A673 (cell line): ENCODE data around the gene HSPB2. TPM values are rescaled to one million over a fixed set of nuclear protein-coding genes. Genes with fewer than 3 reads are reported as not detected.

ENCODE experiments used
- BruUV-seq: library from RNA; stranded (reverse); fragments of 400-500 nt; replicated peaks from 2 replicates; lab custom pipeline; 2021; lab: Mats Ljungman, UMichigan
- CTCF ChIA-PET: fragments of 300-600 bp; sonication (Branson Sonifier 250); formaldehyde crosslinking; loops from one replicate; lab custom pipeline; 2022; ENCODE audit warnings: antibody characterized with exemption; lab: Charles Lee
- POLR2A ChIA-PET: fragments of 300-600 bp; sonication (Branson Sonifier 250); formaldehyde crosslinking; loops from one replicate; lab custom pipeline; 2022; ENCODE audit warnings: antibody characterized with exemption; ENCODE audit not compliant: low non-redundant PET; lab: Charles Lee
- DNase-seq: peaks from one replicate; pipeline ENCODE4 v3.0.0-alpha.2; 2015; ENCODE audit warnings: low spot score
- H3K27ac ChIP-seq: fragments of 200-600 bp; sonication (generic); 2 replicates; pipeline ENCODE4 v1.5.1; 2016; ENCODE audit warnings: mixed run types, low read depth, mild to moderate bottlenecking, mixed read lengths, antibody characterized with exemption, low read length; ENCODE audit not compliant: poor library complexity, severe bottlenecking
- H3K27me3 ChIP-seq: fragments of 200-600 bp; sonication (generic); replicated peaks from 2 replicates; pipeline ENCODE4 v1.6.1; 2017; ENCODE audit warnings: mixed run types, low read depth, mild to moderate bottlenecking, mixed read lengths, antibody characterized with exemption, low read length; ENCODE audit not compliant: insufficient read depth, poor library complexity
- H3K36me3 ChIP-seq: fragments of 200-600 bp; sonication (generic); 2 replicates; pipeline ENCODE4 v1.6.1; 2016; ENCODE audit warnings: mixed run types, mild to moderate bottlenecking, mixed read lengths, antibody characterized with exemption, low read length; ENCODE audit not compliant: insufficient read depth, poor library complexity, severe bottlenecking
- H3K4me1 ChIP-seq: fragments of 200-600 bp; sonication (generic); 2 replicates; pipeline ENCODE4 v1.6.1; 2017; ENCODE audit warnings: mixed run types, mild to moderate bottlenecking, mixed read lengths, antibody characterized with exemption, low read length; ENCODE audit not compliant: insufficient read depth, poor library complexity, severe bottlenecking
- H3K4me3 ChIP-seq: fragments of 200-600 bp; sonication (generic); 2 replicates; pipeline ENCODE4 v1.5.1; 2016; ENCODE audit warnings: low read depth, mixed run types, mild to moderate bottlenecking, mixed read lengths, low read length; ENCODE audit not compliant: poor library complexity, severe bottlenecking
- H3K9me3 ChIP-seq: fragments of 200-600 bp; sonication (generic); 2 replicates; pipeline ENCODE4 v1.6.1; 2016; ENCODE audit warnings: mixed run types, low read depth, mild to moderate bottlenecking, mixed read lengths, antibody characterized with exemption, low read length; ENCODE audit not compliant: poor library complexity, severe bottlenecking
- CTCF ChIP-seq: fragments of 300-800, 200-600 bp; sonication (generic); conservative IDR thresholded peaks from 2 replicates; pipeline ENCODE4 v1.5.1; 2017; ENCODE audit warnings: low read depth, mild to moderate bottlenecking, antibody characterized with exemption, low read length, moderate library complexity, mixed read lengths
- EZH2 ChIP-seq: fragments of 200-600 bp; sonication (generic); IDR thresholded peaks from 2 replicates; pipeline ENCODE4 v1.6.1; 2017; ENCODE audit warnings: borderline replicate concordance, low read depth, mild to moderate bottlenecking, mixed read lengths, antibody characterized with exemption, low read length; ENCODE audit not compliant: poor library complexity, severe bottlenecking
- intact Hi-C: fragments of 100-400 bp; cut with micrococcal nuclease; formaldehyde crosslinking; loops from one replicate; pipeline ENCODE4 v1.10.0; 2022; ENCODE audit not compliant: unreplicated experiment
- total RNA-seq: library from RNA; stranded (reverse); gene quantifications from 2 replicates; pipeline ENCODE4 v1.2.3, GENCODE V29; 2021

Gene HSPB2
- total RNA-seq, 1 experiment from 2014 or later, result not detected

- BruUV-seq, result no TSS peak
- no peak for TF ChIP-seq EZH2
- no peak for TF ChIP-seq CTCF
- peak; percentile 91 for DNase-seq
- Histone ChIP-seq H3K4me3 (no peak within 1 kb of the TSS), H3K27me3 (no peaks in the 10 kb centered on the region), H3K27ac (peak within 1 kb of the TSS; percentile 46), H3K36me3 (no peaks in the 10 kb centered on the region), H3K9me3 (no peaks in the 10 kb centered on the region), H3K4me1 (peaks cover 43% of the 10 kb centered on the region)
- CTCF ChIA-PET, result interaction anchor here (0.7 kb wide), 1 partner anchor 76 kb away, joined by 3 read pairs; no protein-coding TSS in a partner anchor
- POLR2A ChIA-PET, result no interaction called here
- intact Hi-C loops, result no loop called here
Measured at GRCh38 chr11:111918390-111919256, 6.1 kb downstream of the HSPB2 start, which contains the start of gene C11orf52. TSS of gene C11orf52 (plus strand) at chr11:111918913. CDS start at chr11:111918973, 60 bp downstream.

GRCh38 chr11:111920908-111921307 is 8.4 kb downstream of the HSPB2 start:
- Histone ChIP-seq H3K9me3 (no peaks in the 10 kb centered on the region), H3K27me3 (no peaks in the 10 kb centered on the region), H3K36me3 (no peaks in the 10 kb centered on the region), H3K4me3 (no peak overlapping the region), H3K4me1 (peaks cover 49% of the 10 kb centered on the region), H3K27ac (peak overlapping the region; percentile 14)
- BruUV-seq, result no TSS peak
- CTCF ChIA-PET, result interaction anchor here (0.5 kb wide), 1 partner anchor 20 kb away, joined by 5 read pairs; no protein-coding TSS in a partner anchor
- DNase-seq, result no peak
- POLR2A ChIA-PET, result no interaction called here
- no peak for TF ChIP-seq CTCF
- no peak for TF ChIP-seq EZH2
- intact Hi-C loops, result no loop called here

GRCh38 chr11:111921541-111922230 is 9.2 kb downstream of the HSPB2 start:
- ChIA-PET CTCF (interaction anchor here (0.5 kb wide), 1 partner anchor 20 kb away, joined by 5 read pairs; no protein-coding TSS in a partner anchor), POLR2A (no interaction called here)
- intact Hi-C loops, result no loop called here
- Histone ChIP-seq H3K27me3 (no peaks in the 10 kb centered on the region), H3K27ac (peak overlapping the region; percentile 87), H3K4me3 (no peak overlapping the region), H3K36me3 (no peaks in the 10 kb centered on the region), H3K4me1 (peaks cover 55% of the 10 kb centered on the region), H3K9me3 (no peaks in the 10 kb centered on the region)
- TF ChIP-seq CTCF, result no peak
- no peak for TF ChIP-seq EZH2
- no TSS peak for BruUV-seq
- DNase-seq, result peak; percentile 67
